Ureter (tissue), 1 donor: ENCODE data around the gene GRIP1. TPM values are rescaled to one million over a fixed set of nuclear protein-coding genes. Genes with fewer than 3 reads are reported as not detected.

ENCODE experiments used
- DNase-seq: peaks from one replicate; pipeline ENCODE4 v3.0.0-alpha.2; 2020; ENCODE audit warnings: low spot score
- total RNA-seq: library from RNA; stranded (reverse); gene quantifications from one replicate; pipeline ENCODE4 v1.2.4, GENCODE V29; 2023
- donor health status: DM: yes; HTN: yes; CAD: no.

GRIP1 gene
- total RNA-seq, 1 donor from 2014 or later, result 31.1 TPM

DNA sequence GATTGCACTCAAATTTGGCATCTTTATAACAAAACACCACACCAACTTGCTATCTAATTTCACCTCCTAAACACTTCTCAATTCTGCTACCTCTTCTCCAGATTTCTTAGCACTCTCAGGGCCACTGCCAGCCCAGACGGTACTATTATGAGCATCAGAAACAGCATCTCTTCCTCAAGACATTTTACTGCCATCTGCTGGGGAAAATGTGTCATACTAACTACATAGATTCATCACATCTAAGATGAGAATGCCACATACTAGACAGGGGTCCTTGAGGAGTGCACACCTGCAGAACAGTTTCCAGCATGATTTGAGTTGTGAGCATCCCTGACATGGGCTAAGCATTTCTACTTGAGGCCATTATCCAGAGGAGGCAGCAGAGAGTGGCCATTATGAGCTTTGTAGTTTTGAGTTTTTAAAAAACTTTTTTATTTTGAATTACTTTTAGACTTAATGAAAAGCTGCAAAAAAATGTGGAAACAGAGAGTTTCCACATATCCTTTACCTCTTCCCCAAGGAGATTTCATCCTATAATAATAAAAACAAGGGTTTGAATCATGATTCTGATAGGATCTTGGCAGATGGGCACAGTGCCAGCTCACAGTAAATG, 15.1 kb upstream of the GRIP1 start:
- DNase-seq, result peak; percentile 44

DNA sequence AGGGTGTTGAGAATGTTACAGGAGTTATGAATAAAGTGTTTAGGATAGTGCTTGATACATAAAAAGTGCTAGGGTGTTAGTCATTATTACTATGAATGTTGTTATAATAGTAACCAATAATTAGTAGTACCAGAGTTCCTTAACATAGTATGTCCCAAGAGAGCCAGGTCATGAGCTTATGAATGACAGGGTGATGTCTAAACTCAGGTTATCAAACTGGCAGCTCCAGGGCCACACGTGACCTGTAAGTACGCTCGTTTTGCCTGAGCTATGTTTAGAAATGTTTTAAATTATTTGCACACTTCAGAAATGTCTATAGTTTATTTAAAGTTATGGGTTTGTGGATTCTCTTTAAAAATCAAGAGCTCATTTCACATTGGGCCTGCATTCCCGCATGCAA, 14.1 kb upstream of the GRIP1 start:
- DNase-seq, result no peak

DNA sequence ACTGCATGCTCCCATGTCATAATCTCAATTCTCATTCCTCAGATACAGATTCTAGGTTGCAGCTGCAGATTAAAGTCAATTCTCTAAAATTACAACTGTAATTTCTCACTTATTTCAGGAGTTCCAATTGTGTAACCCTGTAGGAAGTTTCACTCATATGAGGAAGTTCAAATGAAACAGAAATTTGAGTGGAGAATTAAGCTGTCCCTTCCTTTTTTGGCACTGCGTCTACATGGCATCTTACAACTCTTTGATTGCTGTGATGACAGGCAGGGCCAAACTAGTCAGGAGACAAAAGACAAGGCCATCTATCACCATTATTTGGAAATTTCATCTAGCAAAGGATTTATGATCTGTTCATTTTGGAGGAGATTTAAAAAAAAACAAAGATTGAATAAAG, 13.3 kb upstream of the GRIP1 start:
- DNase-seq, result no peak

DNA sequence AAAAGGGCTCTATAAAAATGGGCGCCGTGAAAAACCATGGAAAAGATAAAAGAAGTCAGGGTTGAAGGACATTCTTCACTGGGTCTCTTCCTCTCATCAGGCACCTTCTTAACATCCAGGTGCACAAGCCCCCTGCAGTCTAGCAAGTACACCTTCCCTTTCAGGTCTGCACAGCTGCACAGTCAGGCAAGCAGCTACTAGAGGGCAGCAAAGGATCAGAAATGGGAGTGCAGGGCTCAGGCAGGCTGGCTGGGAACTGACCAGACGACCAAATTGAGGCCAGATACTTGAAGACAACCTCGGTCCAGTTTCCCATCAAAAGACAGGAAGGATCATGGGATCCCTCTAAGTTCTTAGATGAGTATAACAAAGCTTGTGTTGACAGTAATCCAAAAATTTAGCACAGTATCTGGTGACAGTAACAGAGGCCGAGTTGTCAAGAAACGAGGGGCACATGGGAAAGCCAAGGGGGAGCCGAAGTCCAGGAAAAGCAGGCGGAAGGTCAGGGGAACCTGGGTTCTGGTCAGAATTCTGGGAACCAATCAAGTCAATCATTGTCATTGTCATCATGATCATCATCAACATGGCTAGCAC, 10.1 kb upstream of the GRIP1 start:
- DNase-seq, result peak; percentile 44

DNA sequence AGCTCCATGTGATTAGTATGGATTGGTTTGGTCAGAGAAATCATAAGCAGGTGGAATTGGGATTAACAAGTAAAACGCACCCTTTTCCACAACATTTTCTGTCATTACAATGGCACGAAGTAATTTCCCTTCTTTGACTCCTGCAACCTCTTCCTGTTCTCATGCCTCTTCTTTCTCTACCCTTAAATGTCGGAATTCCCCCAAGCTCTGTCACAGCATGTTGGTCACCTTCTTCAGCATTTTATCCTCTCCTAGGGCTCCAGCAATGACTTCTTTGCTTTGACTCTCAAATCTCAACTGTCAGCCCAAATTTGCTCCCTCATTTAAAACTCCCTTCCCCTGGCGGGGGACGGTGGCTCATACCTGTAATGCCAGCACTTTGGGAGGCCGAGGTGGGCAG, 5.3 kb upstream of the GRIP1 start:
- DNase-seq, result no peak

DNA sequence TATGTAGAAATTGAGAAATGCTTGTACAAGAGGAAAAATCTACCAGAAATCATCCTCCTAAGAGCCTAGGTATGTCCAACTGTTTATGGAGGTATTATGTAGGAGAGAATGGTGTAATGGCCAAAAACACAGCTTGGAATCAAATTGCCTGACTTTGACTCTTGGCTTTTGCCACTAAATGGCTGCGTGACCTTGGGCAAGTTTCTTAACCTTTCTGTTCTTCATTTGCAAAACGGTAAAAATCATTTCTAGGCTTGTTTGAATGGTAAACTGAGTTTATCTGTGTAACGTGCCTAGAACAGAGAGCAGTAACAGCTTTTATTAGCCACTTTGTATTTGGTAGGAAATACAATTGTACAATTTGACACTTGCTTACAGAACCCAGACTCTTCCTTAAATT, 4.9 kb upstream of the GRIP1 start:
- DNase-seq, result no peak

DNA sequence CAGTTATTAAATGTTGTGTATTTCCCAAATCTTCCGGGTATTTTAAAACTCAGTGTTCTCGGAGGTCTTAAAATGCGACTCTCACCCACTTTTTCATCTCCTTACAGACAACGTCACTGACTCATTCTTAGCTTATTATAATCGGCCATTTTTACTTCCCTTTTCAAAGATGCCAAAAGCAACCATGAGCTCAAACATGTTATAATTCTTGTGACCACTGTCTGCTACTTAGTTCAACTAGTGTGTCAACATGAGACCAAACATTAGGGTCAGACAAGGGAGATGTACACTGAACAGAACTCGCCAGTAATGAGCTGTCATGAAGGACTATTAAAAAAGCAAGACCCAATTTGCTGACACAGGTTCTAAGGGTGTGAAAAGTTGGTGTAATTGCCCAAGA, 4.2 kb upstream of the GRIP1 start:
- no peak for DNase-seq

DNA sequence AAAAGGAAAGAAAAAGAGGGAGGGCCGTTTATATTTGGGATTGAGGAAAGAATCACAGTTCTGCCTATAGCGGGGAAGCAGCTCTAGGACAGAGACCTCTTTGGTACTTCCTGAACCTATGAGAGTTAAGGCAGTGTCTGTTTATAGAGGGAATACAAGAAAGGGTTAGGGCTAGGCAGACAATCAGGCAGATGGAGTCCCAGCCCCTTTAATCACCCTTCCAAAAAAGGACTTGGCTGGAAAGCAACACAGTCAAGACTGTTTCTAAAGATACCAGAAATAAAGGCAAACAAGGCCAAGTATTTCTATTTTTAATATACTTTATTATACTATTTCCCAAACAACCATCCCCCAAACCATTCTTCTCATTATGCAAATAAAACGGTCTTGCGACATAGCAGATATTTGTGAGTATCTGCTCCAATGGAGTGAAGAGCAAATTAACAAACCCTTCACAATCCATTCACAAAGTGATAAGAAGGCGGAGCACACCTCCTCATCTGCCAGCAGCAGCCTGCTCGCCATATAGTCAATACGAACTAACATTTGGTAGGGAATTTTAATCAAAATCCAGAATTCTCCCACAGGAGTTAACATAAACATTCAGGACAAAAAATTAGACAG, 697 bp upstream of the GRIP1 start:
- DNase-seq, result no peak

DNA sequence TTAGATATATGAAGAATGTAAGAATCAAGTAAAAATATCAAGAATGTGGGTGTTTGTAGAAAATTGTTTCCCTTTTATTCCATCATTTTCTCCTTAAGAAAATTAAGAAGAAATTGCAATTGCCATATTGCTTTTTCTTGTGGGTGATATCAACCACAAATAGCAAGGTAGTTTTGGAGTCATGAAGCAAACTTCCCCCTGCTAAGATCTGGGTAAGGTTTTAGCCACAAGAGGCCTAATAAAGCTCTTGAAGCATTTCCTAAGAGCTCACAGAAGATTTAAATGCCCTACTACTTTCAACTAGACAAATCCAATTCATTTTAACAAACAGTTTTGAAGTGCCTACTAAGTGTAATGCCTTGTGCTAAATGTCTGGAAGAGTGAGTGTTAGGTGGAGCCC, 2.6 kb downstream of the GRIP1 start:
- DNase-seq, result no peak

DNA sequence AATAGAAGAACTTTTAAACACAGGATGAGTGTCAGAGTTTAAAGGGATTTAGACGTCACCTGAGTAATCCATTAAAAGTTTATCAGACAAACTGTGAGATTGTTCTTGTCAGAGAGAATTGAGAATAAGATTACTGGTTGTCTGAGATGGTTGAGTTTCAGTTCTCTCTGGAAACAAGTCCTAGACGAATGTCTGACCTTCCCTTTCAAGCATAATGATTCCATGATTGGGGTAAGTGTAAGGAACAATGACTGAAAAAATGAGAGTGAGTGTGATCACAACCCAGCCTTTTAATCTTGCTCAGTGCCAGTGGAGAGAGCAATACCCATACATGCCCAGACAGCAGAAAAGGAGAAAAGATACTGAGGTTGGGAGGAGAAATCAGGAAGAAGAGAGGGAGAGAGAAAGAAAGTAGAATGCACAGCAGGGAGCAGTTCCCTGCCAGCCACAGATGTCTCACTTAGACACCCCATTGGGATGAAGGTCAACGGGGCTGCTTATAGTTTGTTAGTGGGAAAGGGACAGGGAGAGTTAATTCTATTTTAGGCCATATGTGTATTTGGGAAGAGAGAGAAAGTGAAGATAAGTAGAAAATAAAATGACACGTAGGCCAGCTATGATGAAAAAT, 4.3 kb downstream of the GRIP1 start:
- no peak for DNase-seq

DNA sequence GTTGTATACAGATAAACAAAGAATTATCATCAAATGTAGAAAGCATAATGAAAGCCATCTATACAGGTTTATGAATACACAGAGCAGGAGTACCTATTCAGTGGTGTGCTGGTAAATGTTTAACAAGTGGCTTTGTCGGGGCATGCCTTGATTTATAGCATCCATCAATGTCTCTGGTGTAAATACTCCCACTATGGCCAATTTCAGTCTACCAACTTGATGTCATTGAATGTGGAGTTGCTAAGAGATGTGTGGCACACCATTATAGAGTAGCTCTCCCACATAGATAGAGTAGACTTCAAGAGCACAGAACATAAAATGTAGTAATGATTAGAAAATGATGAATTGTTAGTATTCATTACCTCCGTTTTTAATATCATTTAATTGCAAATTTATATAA, 9.3 kb downstream of the GRIP1 start:
- DNase-seq, result no peak

DNA sequence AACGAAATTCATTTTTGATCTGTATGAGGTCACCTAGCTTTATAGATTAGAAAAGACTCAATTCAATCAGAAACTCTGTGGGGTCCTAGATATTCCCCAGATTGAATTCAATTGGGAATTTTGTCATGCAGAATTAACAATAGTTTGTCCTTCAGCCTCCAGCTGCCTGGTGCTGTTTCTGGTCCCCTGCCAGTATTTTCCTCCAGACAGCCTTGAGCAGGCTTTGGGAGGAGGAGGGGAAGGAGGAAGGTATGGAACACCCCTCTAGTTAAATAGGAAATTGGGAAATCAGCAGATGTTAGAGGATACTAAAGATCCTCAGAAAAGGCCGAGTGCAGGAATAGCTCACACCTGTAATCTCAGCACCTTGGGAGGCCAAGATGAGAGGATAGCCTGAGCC, 10.6 kb downstream of the GRIP1 start:
- DNase-seq, result no peak

DNA sequence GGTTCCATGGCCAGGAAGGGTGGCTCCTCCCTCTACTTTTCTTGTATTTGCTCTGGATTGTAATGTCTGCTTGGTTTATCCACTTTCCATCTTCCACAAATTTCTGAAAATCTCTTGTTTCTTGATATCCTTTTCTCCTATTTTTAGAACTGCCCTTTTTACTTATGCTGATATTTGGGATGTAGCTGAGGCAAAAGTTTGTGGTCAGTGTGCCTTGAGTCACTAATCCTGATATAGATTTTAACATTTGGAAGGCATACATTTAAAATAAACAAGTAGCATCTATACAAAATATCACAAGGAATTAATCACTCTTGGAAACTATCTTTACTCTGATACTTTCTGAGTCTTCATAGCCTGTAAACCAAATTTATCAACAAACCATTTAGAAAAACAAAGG, 11.0 kb downstream of the GRIP1 start:
- no peak for DNase-seq

DNA sequence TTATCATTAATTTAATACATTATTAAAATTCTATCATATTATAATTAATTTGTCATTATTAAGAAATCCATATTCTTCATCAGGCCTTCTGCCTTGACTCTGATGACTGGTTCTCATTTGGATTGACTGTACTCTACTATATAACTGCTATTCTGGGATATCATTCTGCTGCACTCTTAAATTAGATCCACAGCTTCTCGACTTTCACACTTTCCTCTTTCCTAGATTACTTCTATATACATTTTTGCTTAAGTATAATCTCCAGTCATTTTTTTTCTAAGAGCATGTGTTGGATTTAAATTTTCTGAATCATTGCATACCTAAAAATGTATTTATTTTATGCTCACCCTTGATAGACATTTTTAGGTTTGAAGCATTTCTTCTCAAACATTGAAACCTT, 12.4 kb downstream of the GRIP1 start:
- DNase-seq, result no peak

DNA sequence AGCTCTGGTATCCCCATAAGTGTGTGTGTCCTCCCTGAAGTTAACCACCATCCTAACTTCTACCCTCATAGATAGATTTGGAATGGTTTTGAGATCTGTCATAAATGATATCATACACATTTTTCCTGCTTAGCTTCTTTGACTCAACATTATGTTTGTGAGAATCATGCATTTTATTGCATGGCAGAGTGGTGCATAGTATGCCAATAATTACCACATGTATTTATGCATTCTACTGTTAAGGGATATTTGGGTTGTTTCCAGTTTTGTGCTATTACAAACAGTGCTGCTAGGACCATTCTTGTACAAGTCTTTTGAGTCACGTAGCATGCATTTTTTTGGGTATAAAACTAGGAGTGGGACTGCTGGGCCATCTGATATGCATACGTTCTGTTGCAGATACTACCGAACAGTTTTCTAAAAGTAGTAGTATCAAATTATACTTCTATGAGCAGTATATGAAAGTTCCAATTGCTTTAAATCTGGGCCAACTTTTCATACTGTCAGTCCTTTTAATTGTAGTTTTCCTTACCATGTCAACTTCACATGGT, 13.4 kb downstream of the GRIP1 start:
- DNase-seq, result no peak

DNA sequence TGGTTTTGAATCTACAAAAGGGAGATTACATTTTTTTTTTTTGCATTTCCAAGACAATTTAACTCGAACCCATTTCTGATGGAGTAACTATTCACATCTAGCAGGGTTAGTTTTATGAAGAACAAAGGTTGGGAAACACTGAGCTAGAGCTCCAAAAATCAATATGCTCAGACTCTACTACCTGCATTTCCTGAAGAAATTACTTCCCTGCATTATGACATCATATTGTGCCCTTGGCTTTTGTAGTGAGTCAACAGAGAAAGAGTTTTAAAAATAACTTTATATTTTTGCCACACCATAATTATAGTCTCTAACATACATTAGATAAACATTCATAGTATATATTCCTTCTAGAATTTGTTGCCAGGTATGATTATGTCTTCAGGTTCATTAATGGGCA, 14.8 kb downstream of the GRIP1 start:
- DNase-seq, result no peak

DNA sequence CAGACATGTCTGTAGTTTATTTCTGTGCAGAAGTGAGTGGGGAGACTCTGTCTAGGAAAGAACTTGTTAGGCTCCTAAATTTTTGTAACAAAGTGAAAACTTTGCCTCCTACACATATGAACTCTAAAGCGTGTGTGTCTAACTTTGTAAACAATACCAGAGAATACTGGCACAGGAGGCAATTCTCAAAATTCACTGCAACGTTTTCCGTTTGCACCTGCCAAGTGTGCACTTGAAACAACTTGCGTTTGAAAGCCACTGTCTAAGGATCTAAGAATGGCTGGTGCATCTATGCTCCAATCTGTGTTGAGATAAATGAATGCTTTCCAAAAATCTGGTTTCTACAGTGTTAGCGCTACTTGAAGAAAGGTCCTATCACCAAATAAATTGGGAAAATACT, 15.3 kb downstream of the GRIP1 start:
- no peak for DNase-seq

DNA sequence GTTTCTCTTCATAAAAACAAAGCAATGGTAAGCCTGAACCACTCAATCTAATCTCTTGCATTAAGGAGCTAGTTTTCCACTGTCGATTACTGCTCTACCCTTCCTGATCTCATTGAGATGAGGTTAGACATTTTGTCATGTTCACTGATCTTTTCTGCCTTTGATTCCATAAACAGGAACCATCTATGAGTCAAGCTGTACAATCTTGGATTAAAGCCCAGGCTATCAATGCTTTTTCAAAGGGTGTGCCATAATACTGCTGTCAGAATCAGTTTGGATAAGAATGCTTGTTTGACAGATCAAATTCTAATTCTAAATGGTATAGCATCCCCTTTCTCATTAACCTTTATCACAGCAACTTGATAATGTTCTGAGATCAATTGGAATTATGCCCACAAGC, 16.1 kb downstream of the GRIP1 start:
- no peak for DNase-seq

DNA sequence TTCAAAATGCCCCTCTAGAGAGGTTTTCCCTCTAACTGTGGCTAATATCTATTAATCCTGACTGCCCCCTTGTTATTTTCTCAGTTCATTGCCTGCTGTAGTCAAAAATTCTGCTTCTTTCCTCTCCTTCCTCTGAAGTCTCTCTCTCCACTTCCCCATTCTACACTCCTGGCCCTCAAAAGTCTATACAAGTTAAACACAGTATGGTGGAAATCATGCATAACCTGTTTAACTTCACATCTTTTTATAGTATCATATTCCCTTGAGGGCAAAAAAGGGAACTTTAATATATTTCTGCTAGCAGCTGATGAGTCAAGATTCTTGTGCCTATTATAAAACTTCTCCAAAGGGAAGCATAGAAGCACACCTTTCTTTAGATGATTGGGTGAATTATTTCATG, 16.7 kb downstream of the GRIP1 start:
- DNase-seq, result no peak

DNA sequence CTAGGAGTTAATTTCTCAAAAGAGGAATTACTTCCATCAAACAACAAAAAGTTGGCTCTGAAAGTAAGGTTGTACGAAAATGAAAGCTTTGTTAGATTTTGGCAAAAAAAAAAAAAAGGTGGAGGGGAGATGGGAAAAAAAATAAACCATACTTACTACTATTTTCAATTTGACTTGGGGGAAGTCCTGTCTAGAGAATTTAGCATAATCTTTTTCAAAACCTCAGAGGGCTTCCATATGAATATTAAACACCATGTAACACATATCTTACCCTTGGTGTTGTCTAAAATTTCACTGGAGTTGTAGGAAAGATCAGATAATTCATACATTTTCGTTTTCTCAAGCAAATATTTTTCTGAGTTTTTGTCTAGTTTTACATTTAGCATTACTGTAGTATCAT, 17.5 kb downstream of the GRIP1 start:
- DNase-seq, result no peak

DNA sequence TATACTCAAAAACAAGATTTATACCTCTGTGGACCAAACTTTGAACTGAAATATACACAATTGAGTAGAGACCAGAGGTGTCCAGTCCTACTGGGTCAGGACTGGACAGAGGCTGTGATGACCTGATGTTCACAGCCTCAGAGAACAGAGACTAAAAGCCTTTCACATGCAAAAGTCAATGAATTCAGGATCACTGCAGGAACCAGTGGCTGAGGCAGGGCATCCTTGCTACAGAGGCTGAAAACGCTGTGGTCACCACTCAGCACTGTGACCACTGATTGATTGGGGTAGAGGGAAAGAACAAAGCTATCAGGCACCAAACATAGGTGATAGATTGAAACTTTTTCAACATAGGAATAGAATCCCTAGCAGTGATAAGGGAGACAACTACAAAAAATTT, 25.1 kb downstream of the GRIP1 start:
- DNase-seq, result no peak

DNA sequence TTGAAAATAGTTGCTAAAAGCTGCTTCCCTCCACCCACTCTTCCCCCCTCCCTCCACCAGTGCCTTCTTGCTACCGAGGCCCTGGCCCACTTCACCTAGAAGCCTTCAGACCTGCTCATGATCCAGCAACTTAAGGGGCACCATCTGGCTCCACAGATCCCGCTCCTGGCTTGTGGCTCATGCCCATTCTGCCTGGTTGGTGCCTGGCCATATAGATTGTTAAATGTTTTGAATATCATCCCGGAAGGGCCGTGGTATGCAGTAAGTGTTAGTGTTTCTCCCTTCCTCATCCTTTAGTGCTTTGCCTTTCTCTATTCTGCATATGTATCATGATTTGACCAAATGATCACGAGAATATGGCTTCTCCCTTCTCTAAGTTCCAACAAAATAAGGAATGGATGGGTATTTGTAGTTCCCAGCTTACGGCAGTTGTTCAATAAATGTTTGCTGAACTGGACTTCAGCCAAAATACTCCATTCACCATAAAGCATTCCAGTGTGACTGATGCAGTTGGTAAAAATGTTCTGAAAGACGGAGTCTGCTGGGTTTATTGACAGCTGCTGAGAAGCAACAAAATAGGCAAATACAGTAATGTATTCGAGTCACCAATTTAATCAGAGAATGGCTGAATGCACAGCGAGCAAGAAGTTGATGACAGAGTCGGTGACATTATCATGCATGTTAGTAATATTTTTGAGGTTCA, 30.7 kb downstream of the GRIP1 start:
- no peak for DNase-seq
